Activated gamma-delta T cell treated with anti-CD3 and anti-CD28 coated beads, Interleukin-2, amount 50 U/mL, for 16 hours (primary cell): ENCODE data around the gene MMS19.
A peak's percentile ranks its signal among the peaks of the same experiment; 100 is the strongest.

Experiments
- DNase-seq: peaks from one replicate; pipeline ENCODE4 v3.0.0-alpha.2; 2020; ENCODE audit warnings: low read depth

MMS19 gene, protein sequence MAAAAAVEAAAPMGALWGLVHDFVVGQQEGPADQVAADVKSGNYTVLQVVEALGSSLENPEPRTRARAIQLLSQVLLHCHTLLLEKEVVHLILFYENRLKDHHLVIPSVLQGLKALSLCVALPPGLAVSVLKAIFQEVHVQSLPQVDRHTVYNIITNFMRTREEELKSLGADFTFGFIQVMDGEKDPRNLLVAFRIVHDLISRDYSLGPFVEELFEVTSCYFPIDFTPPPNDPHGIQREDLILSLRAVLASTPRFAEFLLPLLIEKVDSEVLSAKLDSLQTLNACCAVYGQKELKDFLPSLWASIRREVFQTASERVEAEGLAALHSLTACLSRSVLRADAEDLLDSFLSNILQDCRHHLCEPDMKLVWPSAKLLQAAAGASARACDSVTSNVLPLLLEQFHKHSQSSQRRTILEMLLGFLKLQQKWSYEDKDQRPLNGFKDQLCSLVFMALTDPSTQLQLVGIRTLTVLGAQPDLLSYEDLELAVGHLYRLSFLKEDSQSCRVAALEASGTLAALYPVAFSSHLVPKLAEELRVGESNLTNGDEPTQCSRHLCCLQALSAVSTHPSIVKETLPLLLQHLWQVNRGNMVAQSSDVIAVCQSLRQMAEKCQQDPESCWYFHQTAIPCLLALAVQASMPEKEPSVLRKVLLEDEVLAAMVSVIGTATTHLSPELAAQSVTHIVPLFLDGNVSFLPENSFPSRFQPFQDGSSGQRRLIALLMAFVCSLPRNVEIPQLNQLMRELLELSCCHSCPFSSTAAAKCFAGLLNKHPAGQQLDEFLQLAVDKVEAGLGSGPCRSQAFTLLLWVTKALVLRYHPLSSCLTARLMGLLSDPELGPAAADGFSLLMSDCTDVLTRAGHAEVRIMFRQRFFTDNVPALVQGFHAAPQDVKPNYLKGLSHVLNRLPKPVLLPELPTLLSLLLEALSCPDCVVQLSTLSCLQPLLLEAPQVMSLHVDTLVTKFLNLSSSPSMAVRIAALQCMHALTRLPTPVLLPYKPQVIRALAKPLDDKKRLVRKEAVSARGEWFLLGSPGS

DNA sequence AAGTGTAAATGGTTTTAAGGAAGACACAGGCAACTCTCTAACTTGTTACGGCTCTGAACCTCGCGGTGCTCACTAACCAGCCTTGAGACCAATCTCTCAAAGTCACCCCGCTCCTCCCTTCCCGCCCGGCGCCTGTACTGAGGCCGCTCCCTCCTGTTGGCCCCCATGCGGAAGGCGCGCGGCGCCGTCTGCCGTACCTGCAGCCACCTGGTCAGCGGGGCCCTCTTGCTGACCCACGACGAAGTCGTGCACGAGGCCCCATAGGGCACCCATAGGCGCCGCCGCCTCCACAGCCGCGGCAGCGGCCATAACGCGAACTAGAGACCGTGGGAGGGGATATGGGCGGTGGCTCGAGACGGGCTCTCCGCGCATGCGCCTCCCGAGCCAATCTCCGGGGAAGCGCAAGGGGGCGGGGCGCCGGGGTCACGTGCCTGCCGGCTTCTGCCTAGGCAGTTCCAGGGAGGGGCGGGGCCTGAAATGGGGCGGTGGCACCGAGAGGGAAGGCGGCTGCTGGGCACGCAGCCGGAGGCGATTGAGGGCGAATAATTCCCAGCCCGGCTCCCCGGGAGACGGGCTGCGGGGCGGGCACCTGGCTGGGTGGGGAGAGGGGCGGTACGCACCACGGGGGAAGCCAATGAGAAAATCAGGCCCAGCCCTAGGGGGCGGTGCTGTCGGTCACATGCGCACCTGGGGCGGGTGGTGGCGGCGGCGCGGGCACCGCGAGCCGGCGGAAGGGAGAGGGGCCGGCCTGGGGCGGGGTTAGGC is at the start of gene MMS19:
Gene MMS19, minus strand, starts transcription at position 347 of the 765 bp plus-strand sequence. Its CDS starts 38 bp downstream, at position 309.
- DNase-seq = peak; percentile 99

DNA sequence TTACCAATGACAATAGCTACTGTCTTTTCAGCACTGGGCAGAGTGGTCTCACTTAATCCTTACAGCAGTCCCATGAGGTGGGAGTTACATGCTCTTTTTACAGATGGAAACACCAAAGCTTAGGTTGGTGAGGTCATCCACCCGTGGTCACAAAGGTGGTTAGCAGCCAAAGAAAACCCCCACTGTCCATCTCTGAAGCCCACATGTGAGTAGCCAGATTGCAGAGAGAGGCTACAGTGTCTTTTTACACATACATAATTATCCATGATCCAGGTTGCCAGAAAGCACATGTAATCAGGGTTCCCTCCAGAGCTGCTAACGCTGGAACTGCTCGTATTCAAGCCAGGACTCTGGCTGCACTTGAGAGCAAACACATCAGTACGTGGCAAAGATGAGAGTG is 49.7 kb upstream of the MMS19 start:
- DNase-seq = no peak

DNA sequence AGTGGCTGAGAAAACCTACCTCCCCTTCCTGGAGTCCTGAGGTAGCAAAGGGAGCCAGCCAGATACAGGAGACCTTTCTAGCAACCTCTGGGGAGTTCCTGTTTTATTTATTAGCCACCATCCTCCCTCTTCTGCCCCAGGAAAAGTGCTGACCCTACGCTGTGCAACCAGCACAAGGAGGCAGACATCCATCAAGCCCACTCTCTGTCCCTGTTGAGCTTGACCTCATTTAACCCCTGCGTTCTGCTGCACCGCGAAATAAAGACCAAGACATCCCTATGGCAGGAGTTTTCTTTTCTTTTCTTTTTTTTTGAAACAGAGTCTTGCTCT is 49.0 kb upstream of the MMS19 start:
- no peak for DNase-seq

DNA sequence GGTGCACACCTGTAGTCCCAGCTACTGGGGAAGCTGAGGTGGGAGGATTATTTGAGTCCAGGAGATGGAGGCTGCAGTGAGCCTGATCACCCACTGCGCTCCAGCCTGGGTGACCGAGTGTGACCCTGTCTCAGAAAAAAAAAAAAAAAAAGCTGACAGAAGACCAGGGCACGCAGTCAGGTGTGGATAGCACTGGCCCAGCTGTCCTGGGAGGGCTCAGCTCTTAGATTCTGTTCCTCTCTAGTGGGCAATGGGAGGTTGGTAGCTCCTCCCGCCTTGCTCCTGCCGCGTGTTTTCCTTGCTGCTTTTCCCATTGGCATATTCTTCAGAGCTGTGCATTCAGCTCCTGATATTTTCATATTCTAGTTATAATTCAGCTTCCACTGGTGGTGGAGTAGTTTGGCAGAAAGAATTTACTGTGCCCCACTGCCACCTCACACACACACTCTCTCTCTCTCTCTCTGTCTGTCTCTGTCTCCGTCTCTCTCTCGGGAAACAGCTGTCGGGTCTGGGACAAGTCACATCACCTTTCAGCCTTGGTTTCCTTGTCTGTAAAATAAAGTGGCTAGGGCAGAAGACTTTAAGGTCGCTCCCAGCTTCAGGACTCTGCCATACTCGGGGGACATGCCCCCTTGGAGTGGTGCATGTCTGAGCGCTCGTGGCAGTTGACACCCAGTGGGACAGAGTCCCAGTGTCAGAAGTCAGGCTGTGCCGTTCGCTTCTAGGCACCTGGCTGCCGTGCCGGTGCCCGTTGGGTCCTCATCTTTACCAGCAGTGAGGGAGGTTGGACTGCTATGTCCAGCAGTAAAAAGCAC is 48.4 kb upstream of the MMS19 start:
- no peak for DNase-seq

DNA sequence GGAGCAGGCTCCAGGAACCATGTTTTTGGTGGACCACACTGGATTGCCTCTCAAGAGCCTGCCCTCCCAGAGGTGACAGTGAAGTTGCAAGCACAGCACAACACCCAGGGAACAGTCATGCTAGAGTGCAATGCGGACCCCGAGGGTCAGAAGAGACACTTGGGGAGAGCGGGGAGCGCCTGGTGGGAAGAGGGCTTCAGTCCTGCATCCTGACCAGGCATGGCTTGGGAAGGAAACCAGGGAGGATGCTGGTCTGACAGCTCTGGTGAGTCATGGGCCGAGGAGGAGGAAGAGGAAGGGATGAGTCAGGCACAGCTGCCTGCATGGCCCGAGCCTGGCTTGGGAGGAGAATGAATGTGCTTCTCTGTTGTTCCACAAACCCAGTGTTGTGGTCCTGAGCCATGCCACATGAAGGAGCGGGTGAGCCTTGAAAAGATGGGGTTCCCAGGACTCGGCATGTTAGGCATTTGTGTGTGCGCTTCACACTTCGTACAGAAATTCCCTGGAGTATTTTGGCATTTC is 44.9 kb upstream of the MMS19 start:
- no peak for DNase-seq

DNA sequence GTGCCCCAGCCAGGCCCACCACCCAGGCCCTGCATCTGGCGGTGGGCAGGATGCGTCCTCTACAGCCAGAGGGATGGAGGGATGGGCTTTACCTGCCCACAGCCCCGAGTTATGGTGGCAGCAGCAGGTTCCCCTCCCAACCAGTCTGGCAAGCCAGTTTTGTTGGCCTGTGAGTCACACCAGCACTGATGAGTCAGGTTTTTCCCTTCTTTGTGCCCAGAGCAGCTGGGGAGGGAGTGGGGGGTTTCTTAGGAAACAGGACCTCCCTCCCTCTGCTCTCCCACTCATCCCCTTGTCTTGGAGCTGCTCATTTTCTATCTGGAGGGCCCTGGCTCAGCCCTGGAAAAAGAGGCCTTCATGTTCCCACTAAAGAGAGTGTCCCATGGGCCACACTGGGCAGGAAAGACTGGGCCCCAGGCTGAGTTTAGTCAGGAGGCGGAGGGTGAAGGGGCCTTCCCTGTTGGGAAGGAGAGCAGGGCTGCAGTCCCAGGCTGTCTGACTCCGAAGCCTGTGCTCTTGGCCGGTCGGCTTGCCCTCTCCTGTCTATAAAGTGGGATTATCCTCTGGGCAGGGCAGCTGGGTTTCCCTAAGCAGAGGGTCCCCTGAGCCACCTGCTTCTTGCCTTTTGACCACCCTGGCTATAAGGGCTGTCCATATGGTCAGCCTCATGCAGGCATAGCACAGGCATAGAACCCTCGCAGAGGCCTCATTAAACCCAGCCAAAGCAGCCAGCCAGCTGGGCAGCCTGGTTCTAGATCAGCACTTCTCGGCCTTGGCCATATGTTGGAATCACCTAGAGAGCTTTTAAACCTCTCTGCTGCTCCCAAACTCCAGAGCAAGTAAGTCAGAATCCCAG is 44.2 kb upstream of the MMS19 start:
- no peak for DNase-seq

DNA sequence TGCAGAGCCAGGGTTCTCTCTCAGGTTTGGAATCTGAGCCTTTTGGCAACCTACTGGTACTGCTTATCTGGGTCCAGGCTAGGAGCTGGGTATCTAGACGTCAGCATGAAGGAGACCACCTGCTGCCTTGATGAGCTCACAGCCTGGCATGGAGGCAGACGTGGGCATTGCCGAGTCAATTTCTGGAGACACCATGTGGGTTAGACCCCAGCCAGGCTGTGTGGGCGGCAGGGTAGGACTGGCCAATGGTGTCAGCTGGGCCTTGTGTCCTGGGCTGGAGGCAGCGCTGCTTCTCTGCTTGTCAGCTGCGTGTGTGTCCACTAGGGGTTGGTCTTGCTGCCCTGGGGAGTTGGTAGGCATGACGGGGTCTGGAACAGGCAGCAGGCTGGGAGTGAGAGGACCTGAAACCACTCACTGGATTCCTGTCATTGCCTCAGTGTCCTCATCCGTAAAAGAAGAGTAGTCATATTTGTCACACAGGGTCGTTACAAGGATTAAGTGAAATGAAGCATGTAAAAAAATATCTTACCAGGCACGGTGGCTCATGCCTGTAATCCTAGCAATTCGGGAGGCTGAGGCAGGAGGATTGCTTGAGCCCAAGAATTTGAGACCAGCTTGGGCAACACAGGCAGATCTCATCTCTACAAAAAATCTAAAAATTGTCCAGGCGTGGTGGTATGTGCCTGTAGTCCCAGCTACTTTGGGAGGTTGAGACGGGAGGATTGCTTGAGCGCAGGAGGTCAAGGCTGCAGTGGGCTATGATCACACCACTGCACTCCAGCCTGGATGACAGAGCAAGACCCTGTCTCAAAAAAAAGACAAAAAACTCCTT is 42.7 kb upstream of the MMS19 start:
- DNase-seq = no peak

DNA sequence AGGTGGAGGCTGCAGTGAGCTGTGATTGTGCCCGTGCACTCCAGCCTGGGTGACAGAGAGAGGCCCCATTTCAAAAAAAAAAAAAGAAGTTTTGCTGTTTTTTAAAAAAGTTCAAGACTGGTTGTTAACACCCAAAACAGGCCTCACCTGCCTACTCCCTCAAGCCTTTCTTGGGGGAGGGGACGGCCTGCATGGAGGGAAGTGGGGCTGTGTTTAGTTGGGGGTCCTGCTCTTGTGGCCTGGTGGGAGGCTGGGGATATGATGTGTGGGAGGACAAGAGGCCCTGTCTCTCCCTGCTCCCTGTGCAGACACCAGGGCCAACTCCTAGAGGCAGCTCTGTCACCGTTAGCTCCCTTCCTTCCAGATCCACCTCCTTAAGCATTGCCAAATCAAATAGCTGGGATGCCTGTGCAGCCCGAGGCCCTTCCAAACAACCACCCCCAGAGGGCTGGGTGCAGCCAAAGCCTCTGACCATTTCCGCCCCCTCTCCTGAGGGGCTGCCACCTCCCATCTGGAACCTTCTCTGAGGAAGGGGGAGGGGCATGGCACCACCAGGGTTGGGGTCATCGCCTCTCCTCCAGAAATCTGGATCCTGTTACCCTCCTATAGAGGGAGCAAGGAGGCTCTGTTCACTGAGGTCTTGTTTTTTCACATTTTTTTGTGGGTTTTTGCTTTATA is 41.4 kb upstream of the MMS19 start:
- DNase-seq = no peak

DNA sequence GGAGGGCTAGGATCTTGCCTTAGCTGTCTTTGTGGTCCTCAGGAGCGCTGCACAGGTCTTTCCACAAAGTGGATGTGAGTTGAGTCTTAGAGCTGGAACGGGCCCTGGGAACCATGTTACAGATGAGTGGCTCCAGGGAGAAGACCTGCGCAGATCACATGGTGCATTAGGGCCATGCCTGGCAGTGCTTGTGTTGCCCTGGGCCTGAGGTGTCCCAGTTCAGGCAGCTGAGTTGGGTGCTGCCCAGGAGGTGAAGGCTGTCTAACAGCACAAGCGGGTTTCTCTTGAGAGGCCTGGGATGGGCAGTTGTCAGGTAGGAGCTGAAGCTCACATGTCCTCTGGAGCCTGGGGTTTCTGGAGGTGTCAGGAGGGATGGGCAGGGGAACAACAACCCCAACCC is 40.6 kb upstream of the MMS19 start:
- no peak for DNase-seq

DNA sequence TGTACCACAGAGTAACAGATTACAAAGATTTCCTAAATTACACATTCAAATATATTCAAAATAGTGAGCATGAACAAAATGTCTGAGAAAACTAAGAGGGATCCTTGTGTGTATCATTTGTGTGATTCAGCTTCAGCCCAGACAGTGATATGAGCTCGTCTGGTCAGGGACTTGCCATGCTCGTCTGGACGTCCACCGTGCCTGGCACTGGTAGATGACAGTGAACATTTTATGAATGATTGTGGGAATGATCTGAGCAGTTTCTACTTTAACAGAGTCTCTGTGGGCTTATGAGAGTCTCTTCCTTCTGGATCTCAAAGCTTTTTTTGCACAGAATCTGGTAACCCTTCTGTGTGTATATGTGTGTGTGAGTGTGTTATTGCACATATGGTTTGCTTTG is 40.2 kb upstream of the MMS19 start:
- DNase-seq = no peak

DNA sequence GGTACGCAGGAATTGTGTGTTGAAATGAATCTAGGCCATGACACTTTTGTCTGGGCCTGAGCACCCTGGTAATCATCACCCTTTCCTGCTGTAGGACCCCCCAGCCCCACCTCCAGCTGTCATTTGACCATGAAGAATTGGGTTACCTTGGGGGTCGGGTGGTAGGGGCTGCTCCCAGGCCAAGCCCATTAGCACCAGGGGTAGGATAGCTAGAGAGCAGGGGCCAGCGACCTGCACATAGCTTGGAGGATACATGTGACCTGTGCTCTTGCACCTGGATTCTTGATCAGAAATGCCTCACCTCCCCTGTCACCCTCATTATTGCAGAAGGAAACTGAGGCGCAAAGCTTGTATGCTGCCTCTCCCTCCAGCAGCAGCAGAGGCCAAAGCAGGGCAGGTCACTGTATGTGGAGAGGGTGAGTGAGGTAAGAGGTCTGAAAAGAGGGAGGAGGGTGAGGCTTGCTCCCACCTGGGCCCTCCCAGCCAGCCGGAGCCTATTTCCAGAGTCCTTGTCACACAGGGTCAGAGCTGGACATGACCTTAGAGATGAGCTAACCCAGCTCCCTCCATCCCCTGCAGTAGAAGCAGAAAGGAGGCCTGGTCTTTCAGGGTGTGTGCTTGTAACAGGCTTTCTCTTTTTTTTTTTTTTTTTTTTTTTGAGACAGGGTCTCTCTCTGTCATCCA is 39.1 kb upstream of the MMS19 start:
- no peak for DNase-seq

DNA sequence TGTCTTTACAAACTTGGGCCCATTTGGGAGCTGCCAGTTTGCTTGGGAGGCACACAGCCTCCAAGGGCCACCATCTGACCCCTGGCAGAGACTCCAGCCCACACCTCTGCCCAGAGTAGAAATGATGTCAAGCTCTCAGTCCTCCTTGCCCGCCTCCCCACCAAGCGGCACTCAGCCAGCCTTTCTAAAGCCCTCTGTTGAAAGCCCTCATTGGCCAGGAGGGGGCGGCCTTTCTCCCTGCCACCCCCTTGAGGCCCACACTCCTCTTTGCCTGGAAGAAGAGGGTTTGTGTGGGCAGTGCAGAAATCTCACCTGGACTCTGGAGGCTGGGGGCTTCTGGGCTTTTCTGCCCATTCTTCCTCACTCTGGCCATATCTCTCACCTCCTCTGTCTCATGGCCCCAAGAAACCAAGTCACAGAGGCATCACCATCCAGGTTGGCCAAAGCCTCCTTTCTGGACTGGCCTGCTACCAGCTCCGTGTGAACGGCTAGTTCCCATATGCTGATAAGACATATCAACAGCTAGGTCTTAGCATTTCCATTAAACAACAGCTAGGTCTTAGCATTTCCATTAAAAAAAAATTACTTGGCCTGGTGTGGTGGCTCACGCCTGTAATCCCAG is 36.6 kb upstream of the MMS19 start:
- DNase-seq = no peak

DNA sequence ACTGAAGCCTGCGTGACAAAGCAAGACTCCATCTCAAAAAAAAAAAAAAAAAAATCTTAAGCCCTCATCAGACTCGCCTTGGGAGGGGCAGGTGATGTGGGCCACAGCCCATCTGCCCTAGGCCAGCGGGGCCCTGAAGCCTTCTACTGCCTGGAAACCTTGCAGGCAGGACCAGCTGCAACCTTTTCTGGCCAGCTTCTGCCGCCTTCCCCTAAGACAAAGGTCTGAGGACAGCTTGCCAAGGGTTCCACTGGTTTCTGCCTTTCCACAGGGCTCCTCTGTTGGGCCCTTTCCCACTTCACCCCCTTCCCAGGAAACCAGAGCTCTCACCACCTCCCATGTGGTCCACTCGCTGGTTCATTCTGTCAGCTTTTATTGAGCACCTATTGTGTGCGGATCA is 35.7 kb upstream of the MMS19 start:
- no peak for DNase-seq

DNA sequence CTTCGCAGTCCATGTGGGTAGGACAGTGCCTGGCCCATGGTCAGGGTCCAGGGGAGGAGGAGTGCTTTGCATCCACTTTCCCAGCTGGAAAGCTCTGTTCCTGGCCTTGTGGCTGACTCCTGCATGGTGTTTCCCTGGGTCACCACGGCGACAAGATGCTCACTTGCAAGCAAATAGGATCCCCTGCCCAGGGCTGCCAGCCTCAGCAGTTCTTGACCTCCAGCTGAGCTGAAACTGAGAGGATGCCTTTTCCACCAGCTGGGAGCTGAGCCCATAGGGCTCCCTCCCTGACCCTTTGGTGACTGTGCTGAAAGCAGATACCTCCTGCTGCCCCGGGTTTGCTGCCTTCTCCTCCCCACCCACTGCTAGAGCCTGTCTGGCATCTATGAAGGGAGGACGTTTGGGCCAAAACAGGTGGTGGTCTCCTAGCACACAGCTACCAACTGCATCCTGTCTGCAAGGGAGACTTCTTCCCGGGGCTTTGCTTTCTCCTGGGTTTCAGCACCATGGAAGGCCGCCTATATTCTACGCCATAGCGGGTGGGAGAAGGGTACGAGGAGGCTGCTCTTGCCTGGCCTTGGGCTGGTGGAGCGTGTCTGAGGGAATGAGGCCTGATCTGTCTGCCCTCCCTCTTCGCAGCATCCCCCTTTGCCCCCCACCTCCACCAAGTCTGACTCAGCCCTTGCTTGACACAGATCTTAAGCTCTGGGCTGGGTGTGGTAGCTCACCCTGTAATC is 34.9 kb upstream of the MMS19 start:
- no peak for DNase-seq

DNA sequence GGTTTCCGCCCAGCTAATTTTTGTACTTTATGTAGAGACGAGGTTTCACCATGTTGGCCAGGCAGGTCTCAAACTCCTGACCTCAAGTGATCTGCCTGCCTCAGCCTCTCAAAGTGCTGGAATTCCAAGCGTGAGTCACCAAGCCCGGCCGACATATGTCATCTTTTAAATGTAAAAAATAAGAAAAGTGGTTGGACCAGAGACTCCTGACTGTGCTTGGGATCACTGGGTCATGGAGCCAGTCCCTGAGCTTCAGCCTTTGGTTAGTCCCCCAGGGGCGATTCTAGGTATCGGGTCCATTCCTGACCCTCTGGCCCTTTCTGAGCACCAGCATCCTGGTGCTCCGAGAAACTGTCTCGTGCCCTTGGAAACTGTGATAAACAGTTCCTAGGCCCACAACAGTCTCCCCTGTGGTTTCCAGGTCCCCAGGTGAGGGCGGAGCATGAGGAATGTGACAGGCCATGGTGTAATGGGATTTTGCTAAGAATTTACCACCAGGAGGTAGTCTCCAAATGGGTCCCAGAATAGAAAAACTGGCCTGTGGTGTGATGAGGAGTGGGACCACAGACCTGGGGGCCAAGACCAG is 33.3 kb upstream of the MMS19 start:
- no peak for DNase-seq

DNA sequence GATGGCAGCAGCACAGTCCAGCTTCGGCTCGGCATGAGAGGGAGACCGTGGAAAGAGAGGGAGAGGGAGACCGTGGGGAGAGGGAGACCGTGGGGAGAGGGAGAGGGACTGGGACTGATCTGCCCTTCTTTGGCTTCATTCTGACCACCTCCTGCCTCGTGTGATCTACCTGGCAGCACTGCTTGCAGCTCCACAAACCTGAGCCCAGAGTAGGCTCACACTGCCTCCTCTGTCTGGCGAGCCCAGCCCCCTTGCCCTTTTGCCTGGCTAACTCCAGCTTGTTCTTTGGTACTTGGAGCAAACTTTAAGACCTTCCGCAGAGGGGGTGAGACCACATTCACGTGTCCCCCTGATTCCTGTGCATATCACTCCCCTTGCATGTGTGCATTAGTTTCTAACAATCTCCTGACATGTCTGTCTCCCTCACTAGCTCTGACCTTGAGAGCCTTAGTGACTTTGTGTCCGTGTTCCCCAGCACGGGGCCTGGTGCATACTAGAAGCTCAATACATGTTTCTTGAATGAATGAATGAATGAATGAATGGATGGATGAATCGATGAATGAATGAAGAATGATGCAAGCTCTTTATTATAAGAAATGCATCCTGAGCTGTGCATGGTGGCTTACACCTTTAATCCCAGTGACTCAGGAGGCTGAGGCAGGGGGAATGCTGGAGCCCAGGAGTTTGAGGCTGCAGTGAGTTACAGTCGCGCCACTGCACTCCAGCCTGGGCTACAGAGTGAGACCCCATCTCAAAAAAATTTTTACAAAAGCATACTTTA is 31.7 kb upstream of the MMS19 start:
- DNase-seq = no peak
